Stomach (tissue), 9 donors: ENCODE results near the gene BTBD3. TPM values are rescaled to one million over a fixed set of nuclear protein-coding genes. Genes with fewer than 3 reads are reported as not detected.
A peak's percentile ranks its signal among the peaks of the same experiment; 100 is the strongest.

Source experiments
- DNase-seq, 2 donors: peaks; one replicate each; pipeline versions ENCODE4 v3.0.0 to v3.0.0-alpha.2; 2013 to 2019
- H3K27ac ChIP-seq, 5 donors: fragments of 200-600 bp in 4 of 5; sonication (generic) in 4 of 5; one replicate each; pipeline ENCODE4 v1.5.1; 2013 to 2019; ENCODE audit warnings: mild to moderate bottlenecking in 1 of 5, moderate library complexity in 1 of 5
- H3K27me3 ChIP-seq, 3 donors: fragments of 200-600 bp; sonication (generic); one replicate each; pipeline ENCODE4 v1.5.1; 2017 to 2019; ENCODE audit warnings: mixed run types in 1 of 3
- H3K36me3 ChIP-seq, 4 donors: fragments of 200-600 bp; sonication (generic); 1 replicate in 3 of 4; 2 replicates in 1 of 4; pipeline ENCODE4 v1.5.1; 2016 to 2019
- H3K4me1 ChIP-seq, 4 donors: fragments of 200-600 bp; sonication (generic); one replicate each; pipeline ENCODE4 v1.5.1; 2016 to 2019
- H3K4me3 ChIP-seq, 4 donors: fragments of 200-600 bp; sonication (generic) in 3 of 4; one replicate each; pipeline ENCODE4 v1.5.1; 2016 to 2019; ENCODE audit warnings: mild to moderate bottlenecking in 1 of 4
- H3K9me3 ChIP-seq, 4 donors: fragments of 200-600 bp; sonication (generic); one replicate each; pipeline ENCODE4 v1.5.1; 2016 to 2019
- CTCF ChIP-seq, 7 experiments: fragments of 450-650 bp in 4 of 7; fragments of 200-600 bp in 3 of 7; sonication (generic) in 3 of 7; IDR thresholded peaks; one replicate each; pipeline ENCODE4 v1.5.1; 2016 to 2019; ENCODE audit warnings: antibody characterized with exemption in 7 of 7, control low read depth in 2 of 7, mild to moderate bottlenecking in 1 of 7
- EP300 ChIP-seq: sonication (generic); formaldehyde crosslinking; IDR thresholded peaks from one replicate; pipeline ENCODE4 v1.6.1; 2017; ENCODE audit warnings: antibody characterized with exemption
- POLR2A ChIP-seq, 4 donors: fragments of 450-650 bp; IDR thresholded peaks; one replicate each; pipeline ENCODE4 v1.6.1; 2016; ENCODE audit warnings: antibody characterized with exemption in 4 of 4, control low read depth in 2 of 4, mild to moderate bottlenecking in 1 of 4, moderate library complexity in 1 of 4
- POLR2AphosphoS5 ChIP-seq, 3 donors: sonication (generic); formaldehyde crosslinking; IDR thresholded peaks; one replicate each; pipeline ENCODE4 v1.6.1; 2016; ENCODE audit warnings: antibody characterized with exemption in 3 of 3
- WGBS, 5 donors: extraction: QIAGEN DNeasy Blood & Tissue Kit in 3 of 5; methylation state at CpG; one replicate each; pipeline versions ENCODE4 v1.1.5 to v1.1.7; 2013 to 2018; 5-methylcytosine and 5-hydroxymethylcytosine counted together
- intact Hi-C: fragments of 100-400 bp; cut with DNase I; formaldehyde crosslinking; loops from one replicate; pipeline ENCODE4 v1.15.1; 2023; ENCODE audit warnings: low total_unique reads
- polyA plus RNA-seq, 3 donors: library from polyadenylated mRNA; stranded (reverse); fragments of 200-250 nt; gene quantifications; one replicate each; pipeline ENCODE4 v1.2.3, GENCODE V29; 2013
- total RNA-seq, 5 donors: library from RNA; depleted of rRNA; stranded (reverse); fragments of >200 nt; gene quantifications; one replicate each; pipeline versions ENCODE4 v1.1.0 to v1.2.3, GENCODE V29; 2014 to 2016
- donor health status: healthy with polysubstance abuse.
- donor health status: Bipolar disorder and iron deficiency.
- donor health status: healthy.

BTBD3 gene
- total and polyA plus RNA-seq, 8 donors: 10.7 to 147 (median 26.7) TPM

GRCh38 chr20:11951696-11952095 is 34.0 kb downstream of the BTBD3 start:
- Histone ChIP-seq H3K27ac (no peak overlapping the region), H3K4me3 (no peak overlapping the region)
- 66 to 82% (median 76%) methylated on average over 3 of the region's 3 CpGs for WGBS, 5 donors

GRCh38 chr20:11952639-11953038 is 34.9 kb downstream of the BTBD3 start:
- H3K36me3 ChIP-seq: no peaks in the 10 kb centered on the region
- H3K4me1 ChIP-seq: no peaks in the 10 kb centered on the region
- intact Hi-C loops: no loop called here
- no peak for DNase-seq
- H3K9me3 ChIP-seq: peaks cover 0 to 12% (median 0%) of the 10 kb centered on the region in 4 donors
- no peak overlapping the region for H3K27ac ChIP-seq
- no peaks in the 10 kb centered on the region for H3K27me3 ChIP-seq
- WGBS, 5 donors: 87 to 93% (median 93%) methylated on average over 4 of the region's 4 CpGs
- H3K4me3 ChIP-seq: no peak overlapping the region
- TF ChIP-seq EP300: no peak
- no peak for TF ChIP-seq CTCF (IDR thresholded peaks at IDR 0.05)
- TF ChIP-seq POLR2AphosphoS5 (IDR thresholded peaks at IDR 0.05): no peak
- TF ChIP-seq POLR2A (IDR thresholded peaks at IDR 0.05): no peak

More at GRCh38 chr20:11951696-11952095, 34.0 kb downstream of the BTBD3 start:
- peaks cover 0 to 12% (median 0%) of the 10 kb centered on the region in 4 donors for H3K9me3 ChIP-seq
- H3K4me1 ChIP-seq: no peaks in the 10 kb centered on the region
- no peak for DNase-seq
- no peaks in the 10 kb centered on the region for H3K27me3 ChIP-seq
- intact Hi-C loops: no loop called here
- TF ChIP-seq CTCF (IDR thresholded peaks at IDR 0.05): no peak
- TF ChIP-seq EP300: no peak
- no peaks in the 10 kb centered on the region for H3K36me3 ChIP-seq

- Histone ChIP-seq H3K27ac (no peak overlapping the region), H3K36me3 (no peaks in the 10 kb centered on the region), H3K27me3 (no peaks in the 10 kb centered on the region), H3K4me1 (no peaks in the 10 kb centered on the region), H3K4me3 (no peak overlapping the region), H3K9me3 (peaks cover 0 to 9% (median 0%) of the 10 kb centered on the region in 4 donors)
- intact Hi-C loops: no loop called here
- DNase-seq: no peak
- TF ChIP-seq EP300 (no peak), POLR2AphosphoS5 (IDR thresholded peaks at IDR 0.05) (no peak), POLR2A (IDR thresholded peaks at IDR 0.05) (no peak), CTCF (IDR thresholded peaks at IDR 0.05) (no peak)
These were observed 40.2 kb downstream of the BTBD3 start for GRCh38 chr20:11957911-11958310.

GRCh38 chr20:11958855-11959254 is 41.2 kb downstream of the BTBD3 start:
- TF ChIP-seq POLR2AphosphoS5 (IDR thresholded peaks at IDR 0.05) (no peak), CTCF (IDR thresholded peaks at IDR 0.05) (no peak), POLR2A (IDR thresholded peaks at IDR 0.05) (no peak), EP300 (no peak)
- peak in 1 of 2 donors; percentile 38 for DNase-seq
- Histone ChIP-seq H3K9me3 (peaks cover 0 to 9% (median 0%) of the 10 kb centered on the region in 4 donors), H3K27me3 (no peaks in the 10 kb centered on the region), H3K4me3 (no peak overlapping the region), H3K36me3 (no peaks in the 10 kb centered on the region), H3K4me1 (no peaks in the 10 kb centered on the region), H3K27ac (no peak overlapping the region)
- WGBS, 5 donors: 59 to 69% (median 66%) methylated on average over 24 of the region's 24 CpGs
- intact Hi-C loops: no loop called here
